ENCODE measurements around the gene NPBWR2.

GRCh38 chr20:64146301-64146935, 39.1 kb upstream of the NPBWR2 start:
- TF ChIP-seq CTCF (IDR thresholded peaks at IDR 0.05) = no peak
- TF ChIP-seq EZH2phosphoT487 (IDR thresholded peaks at IDR 0.05) = no peak
